Right renal cortex interstitium (tissue), 3 donors: ENCODE data around the gene MED22. TPM values are rescaled to one million over a fixed set of nuclear protein-coding genes. Genes with fewer than 3 reads are reported as not detected.
"Not testable (repeated sequence)": the region's sequence is repeated elsewhere in the genome, so short reads cannot be mapped to it uniquely, and the experiment has no call there.

Source experiments
- DNase-seq, 3 donors: peaks; one replicate each; pipeline ENCODE4 v3.0.0-alpha.2; 2013; ENCODE audit warnings: low read depth in 3 of 3, low spot score in 2 of 3
- polyA plus RNA-seq, 3 donors: library from polyadenylated mRNA; unstranded; fragments of 120-200 nt; gene quantifications; one replicate each; pipeline ENCODE4 v1.2.1, GENCODE V29; 2013; ENCODE audit not compliant: insufficient read length in 3 of 3

MED22 gene
- polyA plus RNA-seq, 3 donors = 23.3 to 25.0 (median 24.5) TPM

GRCh38 chr9:133340916-133341315 is 7.0 kb downstream of the MED22 start:
- DNase-seq = no peak

DNA sequence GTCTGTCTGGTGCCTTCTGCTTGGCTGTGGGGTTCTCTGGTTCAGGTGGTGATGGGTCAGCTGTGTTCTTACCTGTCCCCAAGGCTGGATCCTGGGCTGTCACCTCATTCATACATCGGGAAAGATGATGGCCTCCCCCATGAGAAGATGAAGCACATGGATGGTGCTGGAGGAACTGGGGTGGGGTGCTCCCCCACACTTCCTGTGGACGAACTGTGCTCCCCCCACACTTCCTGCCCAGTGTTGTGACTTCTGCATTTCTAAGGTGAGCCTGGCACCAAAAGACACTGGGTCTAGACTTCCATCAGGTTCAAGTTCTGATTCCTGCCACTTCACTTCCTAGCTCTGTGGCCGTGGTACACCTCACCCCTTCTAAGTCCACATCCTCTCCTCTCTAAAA is 7.7 kb downstream of the MED22 start:
- no peak for DNase-seq

- no peak for DNase-seq
Measured at GRCh38 chr9:133339641-133340040, 8.3 kb downstream of the MED22 start.

DNA sequence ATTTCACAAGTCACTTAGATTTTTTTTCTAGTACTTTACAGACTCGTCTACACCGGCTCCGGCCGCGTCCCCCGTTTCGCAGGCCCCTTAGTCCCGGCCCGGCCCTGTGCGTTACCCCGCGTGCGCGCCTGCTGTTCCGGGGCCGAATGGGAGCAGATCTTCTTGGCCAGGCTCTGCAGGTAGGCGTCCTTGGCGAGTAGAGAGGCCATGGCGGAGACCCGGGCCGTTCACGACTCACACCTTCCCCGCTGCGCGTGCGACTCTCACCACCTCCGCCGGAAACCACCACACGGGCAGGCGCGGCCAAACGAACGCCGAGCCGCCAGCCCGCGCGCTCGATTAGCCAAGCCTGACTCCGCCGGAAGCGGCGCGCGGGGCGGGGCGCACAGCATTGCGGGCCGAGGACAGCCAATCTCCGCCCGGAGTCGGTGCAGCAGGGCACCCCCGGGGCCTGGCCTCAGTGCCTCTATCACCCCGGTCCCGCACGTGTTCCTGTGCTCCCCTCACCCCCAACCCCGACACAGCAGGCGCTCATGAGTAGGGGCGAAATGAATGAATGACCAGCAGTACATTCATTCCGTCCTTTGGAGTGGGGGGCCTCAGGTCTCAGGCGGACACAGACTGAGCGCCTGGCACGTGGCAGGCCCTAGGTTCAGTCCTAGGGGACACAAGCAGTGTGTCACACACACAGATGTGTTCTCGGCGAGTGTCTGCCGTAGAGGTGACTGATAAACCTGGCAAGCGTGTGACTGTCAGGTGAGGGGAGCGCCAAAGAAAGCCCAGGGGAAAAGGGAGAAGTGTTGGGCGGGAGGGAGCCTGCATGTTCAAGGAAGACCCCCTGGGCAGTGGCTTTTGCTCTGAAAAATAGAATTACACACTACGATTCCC is 11.8 kb downstream of the MED22 start, which contains the start of gene SURF6:
TSS of gene SURF6 (minus strand) at position 265 of the 888 bp plus-strand sequence. CDS start at position 209, 56 bp downstream.
- peak in 2 of 3 donors; percentile 69 to 83 for DNase-seq

- not testable (repeated sequence) for DNase-seq
Measured at GRCh38 chr9:133334888-133335287, 13.0 kb downstream of the MED22 start.

GRCh38 chr9:133334161-133334560 is 13.8 kb downstream of the MED22 start:
- DNase-seq = no peak

DNA sequence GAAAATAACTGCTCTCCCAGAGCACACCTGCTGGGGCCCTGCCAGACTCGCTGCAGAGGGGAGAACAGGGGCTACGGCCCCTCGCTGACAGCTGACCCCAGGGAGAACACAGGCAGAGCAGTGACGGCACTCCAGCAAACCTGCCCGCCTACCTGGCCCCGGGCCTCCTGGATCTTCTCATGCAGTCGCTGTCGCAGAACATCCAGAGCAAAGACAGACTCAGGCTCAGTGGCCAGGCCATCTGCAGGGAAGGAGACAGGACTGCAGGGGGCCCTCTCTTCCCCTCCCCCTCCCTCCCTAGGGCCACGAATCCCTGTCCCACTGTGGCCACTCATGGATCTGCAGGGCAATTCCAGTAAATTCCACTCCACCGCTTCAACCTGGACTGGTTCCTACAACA is 14.4 kb downstream of the MED22 start:
- DNase-seq = no peak

GRCh38 chr9:133333011-133333410 is 14.9 kb downstream of the MED22 start:
- DNase-seq = no peak

- DNase-seq = no peak
Measured at GRCh38 chr9:133332381-133332730, 15.6 kb downstream of the MED22 start.

- no peak for DNase-seq
Measured at GRCh38 chr9:133331641-133332380, 16.1 kb downstream of the MED22 start.

DNA sequence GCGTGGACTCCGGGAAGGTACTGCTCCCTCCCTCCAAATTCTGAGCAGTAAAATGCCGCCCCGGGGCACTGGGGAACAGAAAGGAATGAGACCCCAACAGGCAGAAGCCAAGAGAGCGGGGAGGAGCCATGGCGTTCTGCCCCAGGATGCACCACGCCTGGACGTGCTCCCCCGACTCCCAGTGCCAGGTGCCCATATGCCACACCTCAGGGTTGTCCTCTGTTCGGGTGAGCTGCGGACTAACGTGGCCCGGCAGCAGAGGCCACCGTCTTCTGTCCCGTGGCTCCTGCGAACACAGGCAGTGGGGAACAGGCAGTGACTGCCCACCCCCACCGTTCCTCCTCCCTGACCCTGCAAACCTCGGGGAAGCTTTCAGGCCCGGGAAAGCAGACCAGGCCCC is 16.7 kb downstream of the MED22 start:
- no peak for DNase-seq

GRCh38 chr9:133329306-133330156 is 18.4 kb downstream of the MED22 start:
- DNase-seq = not testable (repeated sequence)

DNA sequence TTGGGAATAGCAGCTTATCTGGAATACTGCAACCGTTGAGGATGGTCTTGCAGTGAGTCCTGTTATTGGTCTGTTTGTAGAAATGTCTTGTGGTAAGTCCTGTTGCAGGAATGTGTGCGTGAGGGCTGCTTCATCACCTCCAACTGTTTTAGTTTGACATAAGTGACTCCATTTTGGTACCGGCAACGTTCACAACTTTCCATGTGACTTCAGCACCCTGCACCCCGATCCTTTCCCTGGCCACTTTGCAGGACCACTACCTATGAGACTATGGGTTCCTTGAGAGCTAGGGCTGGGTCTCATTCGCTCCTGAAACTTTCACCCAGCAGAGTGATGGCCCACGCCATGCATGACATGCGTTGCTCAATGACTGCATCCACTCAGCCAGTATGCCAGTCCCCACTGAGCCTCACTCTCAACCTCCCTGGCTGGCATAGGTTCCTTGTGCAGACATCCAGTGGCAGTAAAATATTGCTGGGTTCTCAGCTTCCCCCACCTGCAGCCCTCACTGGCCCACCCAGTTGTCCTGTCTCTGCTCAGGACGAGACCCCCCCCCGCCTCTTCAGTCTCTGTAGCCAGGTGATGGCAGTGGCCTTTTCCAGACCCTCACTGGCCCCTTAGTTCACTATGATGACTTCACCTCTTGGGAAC is 20.0 kb downstream of the MED22 start:
- no peak for DNase-seq

- not testable (repeated sequence) for DNase-seq
Measured at GRCh38 chr9:133327021-133327420, 20.9 kb downstream of the MED22 start.

DNA sequence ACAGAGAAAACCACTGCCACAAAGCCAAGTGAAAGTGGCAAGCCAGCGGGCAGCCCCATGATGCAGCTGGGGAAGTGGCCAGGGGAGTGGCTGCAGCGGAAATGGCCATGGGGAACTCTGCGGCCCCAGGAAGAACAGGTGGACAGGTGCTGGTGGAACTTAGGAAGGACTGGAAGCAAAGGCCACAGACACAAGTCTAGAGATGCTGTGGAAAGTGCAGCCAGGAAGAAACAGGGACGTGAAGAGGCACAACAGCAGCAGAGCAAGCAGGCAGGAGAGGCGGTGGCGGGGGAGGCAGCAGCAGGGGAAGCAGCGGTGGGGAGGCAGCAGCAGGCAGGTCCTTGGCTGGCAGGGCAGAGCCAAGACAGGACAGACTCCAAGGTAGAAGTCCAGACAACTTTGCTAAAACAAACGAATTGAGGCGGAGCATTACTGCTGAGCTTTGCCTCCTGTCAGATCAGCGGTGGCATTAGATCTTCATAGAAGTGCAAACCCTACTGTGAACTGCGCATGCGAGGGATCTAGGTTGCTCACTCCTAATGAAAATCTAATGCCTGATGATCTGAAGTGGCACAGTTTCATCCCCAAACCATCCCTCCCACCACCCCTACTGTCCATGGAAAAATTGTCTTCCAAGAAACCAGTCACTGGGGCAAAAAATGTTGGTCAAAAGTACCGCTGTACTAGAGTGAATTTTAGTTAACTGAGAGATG is 23.8 kb downstream of the MED22 start:
- no peak for DNase-seq

DNA sequence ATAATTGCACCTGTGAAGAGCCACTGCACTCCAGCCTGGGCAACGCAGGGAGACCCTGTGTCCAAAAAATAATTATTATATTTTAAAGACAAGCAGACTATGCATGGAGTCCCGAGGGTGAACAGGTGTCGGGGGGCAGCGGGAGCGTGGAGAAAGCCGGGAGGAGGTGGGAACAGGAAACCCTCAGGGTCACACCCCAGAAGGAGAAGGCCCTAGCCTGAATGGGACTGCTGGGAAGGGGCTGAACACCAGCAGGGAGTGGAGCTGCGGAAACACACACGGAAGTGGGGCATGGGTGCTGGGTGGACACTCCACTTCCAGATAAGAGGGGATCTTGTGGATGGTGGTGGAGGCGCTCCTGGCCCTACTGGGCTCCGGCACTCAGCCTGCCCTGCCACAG is 24.7 kb downstream of the MED22 start:
- no peak for DNase-seq

DNA sequence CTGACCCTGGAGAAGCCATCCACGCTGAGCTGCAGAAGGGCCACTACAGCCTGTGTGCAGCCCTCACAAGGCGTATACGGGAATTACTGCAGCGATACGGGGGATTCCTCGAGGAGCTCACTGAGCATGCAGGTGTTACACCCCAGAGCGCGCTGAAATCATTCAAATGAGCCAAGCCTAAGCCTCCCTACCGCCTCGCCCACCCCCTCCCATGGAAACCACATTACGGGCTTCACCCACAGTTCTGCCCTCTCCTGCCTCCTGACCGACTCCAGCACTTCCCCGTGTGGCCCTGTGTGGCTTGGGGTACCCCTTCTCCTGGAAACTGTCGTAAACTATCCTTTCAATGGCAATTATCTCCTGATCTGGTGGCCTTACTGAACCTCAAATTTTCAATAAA is 25.2 kb downstream of the MED22 start:
- DNase-seq = no peak

DNA sequence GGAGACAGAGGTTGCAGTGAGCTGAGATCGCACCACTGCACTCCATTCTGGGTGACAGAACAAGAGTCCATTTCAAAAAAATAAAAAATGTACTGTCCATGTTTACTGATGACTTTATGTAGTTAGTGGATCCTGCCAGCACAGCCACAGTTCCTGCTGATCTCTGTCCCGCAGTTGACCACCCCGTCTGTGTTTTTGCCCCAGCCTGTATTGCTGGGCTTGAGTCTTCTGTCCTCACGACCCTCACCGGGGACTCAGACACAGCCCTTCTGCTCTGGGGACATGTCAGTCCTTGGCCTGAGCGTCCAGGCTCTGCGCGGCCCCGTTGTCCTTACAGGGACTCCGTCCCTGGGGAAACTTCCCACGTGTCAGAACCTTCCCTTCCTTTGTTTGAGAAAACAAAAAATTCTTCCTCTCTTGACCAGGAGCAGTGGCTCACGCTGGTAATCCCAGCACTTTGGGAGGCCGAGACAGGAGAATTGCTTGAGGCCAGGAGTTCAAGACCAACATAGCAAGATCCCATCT is 26.5 kb downstream of the MED22 start:
- DNase-seq = no peak

GRCh38 chr9:133320421-133320881 is 27.5 kb downstream of the MED22 start:
- DNase-seq = no peak
